GM08714 (cell line): ENCODE data around the gene IFI27L2.

Experiments used
- H3K4me3 ChIP-seq: fragments of 200-500 bp; sonication (Bioruptor generic); 2 replicates; pipeline ENCODE4 v1.5.1; 2014; ENCODE audit warnings: mild to moderate bottlenecking, low read length, inconsistent platforms
- ZNF274 ChIP-seq: IDR thresholded peaks from 2 replicates; pipeline ENCODE4 v1.6.1; 2012; ENCODE audit warnings: mild to moderate bottlenecking, low read depth, low read length

The IFI27L2 gene

GRCh38 chr14:94080621-94081385, 48.6 kb downstream of the IFI27L2 start, which contains the start of the genes DDX24 and IFI27L1:
Gene DDX24 (minus strand): TSS chr14:94081202. CDS start chr14:94079742, 1,460 bp downstream.
Gene IFI27L1 (plus strand): TSS chr14:94081310. CDS start chr14:94096938, 15,628 bp downstream.
- peak within 1 kb of the TSS; percentile 85 for H3K4me3 ChIP-seq
- no peak for TF ChIP-seq ZNF274

DNA sequence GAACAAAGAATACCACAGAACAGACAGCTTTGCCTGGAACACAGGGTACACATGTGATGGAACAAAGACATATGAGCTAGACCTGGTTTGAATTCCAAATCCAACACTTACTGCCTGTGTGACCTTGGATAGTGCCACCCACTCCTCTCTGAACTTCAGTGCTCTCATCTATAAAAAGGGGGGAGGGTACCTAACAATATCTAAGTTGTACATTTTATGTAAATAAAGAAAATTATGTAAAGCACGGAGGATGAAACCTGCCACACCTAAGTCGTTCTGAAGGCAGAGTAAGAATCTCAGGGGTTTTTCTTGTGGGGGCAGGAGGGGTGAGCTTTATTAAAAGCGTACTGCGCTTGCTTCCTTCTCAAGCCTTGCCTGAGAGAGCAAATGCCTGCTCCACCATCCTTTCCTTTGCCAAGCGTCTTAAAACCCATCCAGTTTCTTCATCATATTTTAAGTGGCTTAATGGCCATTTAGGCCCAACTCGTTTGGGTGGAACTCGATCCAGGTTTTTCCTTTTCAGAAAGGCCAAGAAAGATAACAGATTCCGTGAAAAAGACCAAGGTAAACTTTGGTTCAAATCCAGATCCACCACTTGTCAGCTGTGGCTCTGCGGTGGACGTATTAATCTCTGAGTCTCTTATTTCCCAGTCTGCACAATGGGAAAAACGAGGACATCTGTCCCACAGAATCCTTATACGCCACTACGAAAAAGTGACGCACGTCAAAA, 49.3 kb downstream of the IFI27L2 start:
- TF ChIP-seq ZNF274: no peak
- peak overlapping the region; percentile 85 for H3K4me3 ChIP-seq

DNA sequence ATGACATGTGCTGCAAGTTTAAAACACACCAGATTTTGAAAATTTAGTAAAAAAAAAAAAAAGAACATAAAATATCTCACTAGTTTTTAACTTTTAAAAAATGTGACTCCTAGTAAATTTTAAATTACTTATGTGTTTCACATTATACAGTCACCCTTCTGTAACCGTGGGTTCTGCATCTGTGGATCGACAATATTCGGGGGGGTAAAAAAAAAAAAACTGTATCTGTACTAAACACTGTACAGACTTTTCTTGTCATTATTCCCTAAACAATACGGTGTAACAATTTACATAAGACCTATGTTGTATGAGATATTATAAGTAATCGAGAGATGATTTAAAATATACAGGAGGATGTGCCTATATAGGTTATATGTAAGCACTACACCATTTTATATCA, 51.6 kb downstream of the IFI27L2 start:
- TF ChIP-seq ZNF274: no peak
- no peak overlapping the region; the same call in 1 of the 2 replicates for H3K4me3 ChIP-seq
